Esophagus (tissue), 2 donors: ENCODE data around the gene NEURL1B. TPM values are rescaled to one million over a fixed set of nuclear protein-coding genes. Genes with fewer than 3 reads are reported as not detected.
A peak's percentile ranks its signal among the peaks of the same experiment; 100 is the strongest.
"Not testable (repeated sequence)": the region's sequence is repeated elsewhere in the genome, so short reads cannot be mapped to it uniquely, and the experiment has no call there.

Source experiments
- H3K27ac ChIP-seq, 2 donors: one replicate each; pipeline ENCODE4 v1.5.1; 2013; ENCODE audit warnings: low read depth in 2 of 2, mild to moderate bottlenecking in 2 of 2, inconsistent platforms in 1 of 2, low read length in 1 of 2, moderate library complexity in 1 of 2
- H3K27me3 ChIP-seq, 2 donors: one replicate each; pipeline ENCODE4 v1.6.1; 2013; ENCODE audit warnings: low read length in 2 of 2, control low read depth in 1 of 2, mild to moderate bottlenecking in 1 of 2; ENCODE audit not compliant: insufficient read depth in 2 of 2, control insufficient read depth in 1 of 2
- H3K36me3 ChIP-seq, 2 donors: one replicate each; pipeline ENCODE4 v1.6.1; 2013; ENCODE audit warnings: low read length in 1 of 2; ENCODE audit not compliant: control insufficient read depth in 2 of 2, insufficient read depth in 2 of 2
- H3K4me1 ChIP-seq, 2 donors: one replicate each; pipeline ENCODE4 v1.6.1; 2013; ENCODE audit warnings: low read length in 1 of 2; ENCODE audit not compliant: control insufficient read depth in 2 of 2, insufficient read depth in 2 of 2
- H3K4me3 ChIP-seq, 2 donors: one replicate each; pipeline ENCODE4 v1.5.1; 2013; ENCODE audit warnings: low read length in 2 of 2, mild to moderate bottlenecking in 2 of 2, low read depth in 1 of 2, moderate library complexity in 1 of 2
- H3K9me3 ChIP-seq, 2 donors: one replicate each; pipeline ENCODE4 v1.6.1; 2013; ENCODE audit warnings: mild to moderate bottlenecking in 2 of 2, low read depth in 1 of 2, low read length in 1 of 2, moderate library complexity in 1 of 2; ENCODE audit not compliant: control insufficient read depth in 2 of 2, insufficient read depth in 1 of 2
- WGBS, 2 donors: extraction: QIAGEN DNeasy Blood & Tissue Kit; methylation state at CpG; one replicate each; pipeline ENCODE4 v1.1.7; 2013; 5-methylcytosine and 5-hydroxymethylcytosine counted together
- polyA plus RNA-seq, 2 donors: library from polyadenylated mRNA; stranded (reverse); fragments of 200-250 nt; gene quantifications; one replicate each; pipeline ENCODE4 v1.2.3, GENCODE V29; 2013
- donor health status: healthy with polysubstance abuse.
- donor health status: Bipolar disorder and iron deficiency.

NEURL1B gene
- polyA plus RNA-seq, 2 donors = 6.9 to 8.6 TPM

DNA sequence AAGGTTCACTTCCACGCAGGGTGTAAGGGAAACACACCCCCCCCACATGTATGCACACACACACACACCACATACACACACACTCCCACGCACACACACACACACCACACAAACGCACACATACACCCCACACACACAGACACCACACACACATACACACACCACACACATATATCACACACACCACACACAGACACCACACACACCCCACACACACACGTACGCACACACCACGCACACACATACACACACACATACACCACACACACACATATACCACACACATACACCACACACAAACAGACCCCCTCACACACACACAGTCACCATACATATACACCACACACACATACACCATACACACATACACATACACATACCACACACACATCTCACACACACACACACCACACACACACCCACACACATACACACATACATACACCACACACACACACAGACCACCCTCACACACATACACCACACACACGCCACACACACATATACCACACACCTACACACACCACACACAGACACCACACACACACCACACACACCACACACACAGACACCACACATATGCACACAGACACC lies 44.3 kb upstream of the NEURL1B start:
- WGBS, 2 donors = 91 to 92% methylated on average over 7 of the region's 7 CpGs
- Histone ChIP-seq H3K36me3 (no peaks in the 10 kb centered on the region), H3K4me3 (no peak overlapping the region), H3K27me3 (no peaks in the 10 kb centered on the region), H3K4me1 (peaks cover 5% of the 10 kb centered on the region in 2 donors), H3K9me3 (no peaks in the 10 kb centered on the region), H3K27ac (no peak overlapping the region)

DNA sequence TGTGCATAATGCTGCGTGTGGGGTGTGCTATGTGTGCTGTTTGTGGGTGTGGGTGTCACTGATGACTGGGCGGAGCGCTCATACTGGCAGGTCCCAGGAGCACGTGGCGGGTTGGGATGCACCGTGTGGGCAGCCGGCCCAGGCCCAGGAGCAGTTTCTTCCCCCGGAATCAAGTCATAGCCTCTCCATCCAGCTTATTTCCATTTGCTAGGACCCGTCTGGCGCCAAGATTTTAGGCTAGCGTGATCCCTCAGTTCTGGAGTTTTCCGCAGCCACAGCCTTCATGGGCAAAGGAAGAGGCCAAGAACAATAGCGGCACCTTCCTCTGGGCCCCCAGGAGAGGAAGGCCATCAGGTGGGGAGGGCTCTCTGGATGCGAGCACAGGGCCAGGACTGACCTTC lies 43.3 kb upstream of the NEURL1B start:
- Histone ChIP-seq H3K4me3 (no peak overlapping the region), H3K27me3 (no peaks in the 10 kb centered on the region), H3K4me1 (peaks cover 5% of the 10 kb centered on the region in 2 donors), H3K36me3 (no peaks in the 10 kb centered on the region), H3K9me3 (no peaks in the 10 kb centered on the region), H3K27ac (no peak overlapping the region)
- 63 to 74% methylated on average over 14 of the region's 14 CpGs for WGBS, 2 donors

DNA sequence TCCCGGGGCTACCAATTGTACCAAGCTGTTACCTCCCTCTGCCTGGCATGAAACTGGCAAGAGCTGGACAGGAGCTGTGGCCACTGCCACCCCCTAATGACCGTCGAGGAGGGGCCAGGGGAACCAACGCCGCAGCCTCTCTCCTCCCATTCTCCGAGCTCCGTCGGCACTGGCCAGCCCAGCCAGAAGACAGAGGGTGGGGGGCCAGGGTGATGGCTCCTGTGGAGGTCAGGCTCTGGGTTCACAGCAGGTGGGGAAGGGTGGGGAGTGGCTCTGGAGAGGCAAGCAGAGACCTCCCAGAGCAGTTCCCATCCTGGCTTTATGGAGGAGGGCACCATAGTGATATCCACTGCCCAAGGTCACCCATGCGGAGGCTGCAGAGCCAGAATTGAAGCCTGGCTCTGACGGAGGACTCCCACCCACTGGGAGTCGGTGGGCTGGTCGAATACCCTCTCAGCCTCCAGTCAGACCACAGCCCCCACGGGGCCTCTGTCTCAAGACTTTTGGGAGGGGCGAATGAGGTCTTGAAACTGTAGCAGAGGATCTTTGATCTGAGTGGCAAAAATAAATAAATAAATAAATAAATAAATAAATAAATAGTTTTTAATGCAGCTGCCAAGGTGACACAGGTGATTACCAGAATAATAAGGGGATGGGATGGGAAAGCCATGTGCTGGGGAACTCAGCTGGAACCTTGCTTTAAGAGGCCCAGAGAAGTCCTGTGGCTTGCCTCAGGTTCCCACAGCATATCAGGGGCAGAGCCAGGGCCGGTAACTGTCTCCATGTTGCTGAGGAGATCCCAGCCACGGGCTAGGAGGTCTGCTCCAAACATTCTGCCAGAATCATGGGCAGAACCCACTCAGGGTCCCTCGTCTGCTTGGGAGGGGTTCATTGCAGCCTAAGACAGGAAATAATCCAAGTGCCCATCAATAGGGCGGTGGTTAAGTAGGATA lies 42.5 kb upstream of the NEURL1B start:
- WGBS, 2 donors = 73 to 81% methylated on average over 18 of the region's 18 CpGs
- no peak overlapping the region for H3K27ac ChIP-seq
- H3K4me1 ChIP-seq = peaks cover 5% of the 10 kb centered on the region in 2 donors
- no peak overlapping the region for H3K4me3 ChIP-seq
- no peaks in the 10 kb centered on the region for H3K27me3 ChIP-seq
- H3K36me3 ChIP-seq = no peaks in the 10 kb centered on the region
- no peaks in the 10 kb centered on the region for H3K9me3 ChIP-seq

DNA sequence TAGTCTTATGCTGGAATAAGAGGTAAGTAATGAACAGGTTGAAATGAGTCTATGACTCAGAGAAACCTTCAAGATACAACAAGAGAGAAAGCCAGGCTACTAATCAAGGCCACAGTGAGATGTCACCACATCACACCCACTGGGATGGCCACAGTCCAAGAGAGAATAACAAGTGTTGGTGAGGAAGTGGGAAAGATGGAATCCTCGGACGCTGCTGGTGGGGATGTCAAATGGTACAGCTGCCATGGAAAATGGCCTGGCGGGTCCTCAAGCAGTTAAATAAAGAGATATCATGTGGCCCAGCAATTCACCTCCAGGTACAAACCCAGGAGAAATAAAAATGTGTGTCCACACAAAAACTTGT lies 41.9 kb upstream of the NEURL1B start:
- Histone ChIP-seq H3K27me3 (no peaks in the 10 kb centered on the region), H3K9me3 (no peaks in the 10 kb centered on the region), H3K4me3 (no peak overlapping the region), H3K4me1 (peaks cover 5% of the 10 kb centered on the region in 2 donors), H3K36me3 (no peaks in the 10 kb centered on the region), H3K27ac (no peak overlapping the region)
- WGBS, 2 donors = 77 to 84% methylated on average over 3 of the region's 3 CpGs

DNA sequence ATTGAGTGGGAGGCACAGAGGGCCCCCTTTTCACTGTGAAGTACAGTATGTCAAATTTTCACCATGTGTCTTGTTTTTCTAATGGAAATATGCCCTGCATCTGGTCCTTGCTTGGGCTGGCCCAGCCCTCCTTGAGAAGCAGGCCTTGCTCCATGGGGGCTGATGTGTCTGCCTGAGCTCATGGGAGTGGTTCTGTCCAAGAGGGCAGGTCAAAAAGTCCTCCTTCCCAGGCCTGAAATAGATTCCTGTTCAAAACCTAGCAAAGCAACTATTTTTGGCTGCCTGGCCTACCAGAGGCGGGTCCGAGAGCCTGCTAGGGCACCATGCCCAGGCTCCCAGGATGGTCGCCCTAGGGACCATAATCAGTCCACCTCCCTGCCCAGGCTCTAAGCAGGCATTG lies 40.5 kb upstream of the NEURL1B start:
- WGBS, 2 donors = 51 to 70% methylated on average over 3 of the region's 3 CpGs
- Histone ChIP-seq H3K36me3 (no peaks in the 10 kb centered on the region), H3K27ac (no peak overlapping the region), H3K4me3 (no peak overlapping the region), H3K9me3 (no peaks in the 10 kb centered on the region), H3K4me1 (peaks cover 5% of the 10 kb centered on the region in 2 donors), H3K27me3 (no peaks in the 10 kb centered on the region)

DNA sequence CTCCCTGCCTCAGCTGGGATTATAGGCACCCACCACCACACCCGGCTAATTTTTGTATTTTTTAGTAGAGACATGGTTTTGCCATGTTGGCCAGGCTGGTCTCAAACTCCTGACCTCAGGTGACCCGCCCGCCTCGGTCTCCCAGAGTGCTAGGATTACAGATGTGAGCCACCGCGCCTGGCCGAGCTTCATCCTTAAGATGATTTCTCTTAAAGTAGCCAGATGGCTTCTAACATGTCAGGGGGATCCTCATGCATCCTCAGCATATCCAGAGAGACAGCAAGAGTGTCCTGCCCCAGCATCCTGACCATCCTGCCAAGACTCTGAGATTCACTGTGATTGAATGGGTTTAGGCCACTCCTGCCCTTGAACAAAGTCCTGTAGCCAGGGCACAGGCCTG lies 39.5 kb upstream of the NEURL1B start:
- 87 to 90% methylated on average over 7 of the region's 7 CpGs for WGBS, 2 donors
- H3K9me3 ChIP-seq, H3K36me3 ChIP-seq, H3K4me3 ChIP-seq, H3K4me1 ChIP-seq, H3K27ac ChIP-seq, H3K27me3 ChIP-seq: not testable (repeated sequence)

DNA sequence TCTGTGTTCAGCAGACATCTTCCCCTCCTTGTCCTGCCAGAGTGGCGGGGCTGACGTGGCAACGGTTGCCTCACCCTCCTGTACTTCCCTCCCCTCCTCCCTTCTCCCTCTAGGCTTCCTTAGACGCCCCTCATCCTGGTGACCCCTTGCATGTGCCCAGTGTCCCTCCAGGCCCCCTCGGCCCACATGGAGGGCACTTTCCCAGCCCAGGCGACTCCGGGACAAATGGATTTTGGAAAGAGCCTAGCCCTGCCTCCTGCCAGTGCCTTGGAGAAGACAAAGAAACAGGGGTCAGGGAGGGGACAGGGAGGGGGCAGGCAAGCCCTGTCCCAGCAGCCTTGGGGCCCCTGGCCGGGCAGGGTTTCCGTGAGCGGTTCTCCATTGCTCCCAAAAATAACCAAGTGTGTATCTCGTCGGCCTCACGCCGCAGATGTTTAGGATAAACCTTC lies 38.3 kb upstream of the NEURL1B start:
- Histone ChIP-seq H3K27me3 (no peaks in the 10 kb centered on the region), H3K4me3 (no peak overlapping the region), H3K36me3 (no peaks in the 10 kb centered on the region), H3K9me3 (no peaks in the 10 kb centered on the region), H3K4me1 (no peaks in the 10 kb centered on the region), H3K27ac (peak overlapping the region; percentile 77 to 81)
- 59 to 60% methylated on average over 14 of the region's 14 CpGs for WGBS, 2 donors

DNA sequence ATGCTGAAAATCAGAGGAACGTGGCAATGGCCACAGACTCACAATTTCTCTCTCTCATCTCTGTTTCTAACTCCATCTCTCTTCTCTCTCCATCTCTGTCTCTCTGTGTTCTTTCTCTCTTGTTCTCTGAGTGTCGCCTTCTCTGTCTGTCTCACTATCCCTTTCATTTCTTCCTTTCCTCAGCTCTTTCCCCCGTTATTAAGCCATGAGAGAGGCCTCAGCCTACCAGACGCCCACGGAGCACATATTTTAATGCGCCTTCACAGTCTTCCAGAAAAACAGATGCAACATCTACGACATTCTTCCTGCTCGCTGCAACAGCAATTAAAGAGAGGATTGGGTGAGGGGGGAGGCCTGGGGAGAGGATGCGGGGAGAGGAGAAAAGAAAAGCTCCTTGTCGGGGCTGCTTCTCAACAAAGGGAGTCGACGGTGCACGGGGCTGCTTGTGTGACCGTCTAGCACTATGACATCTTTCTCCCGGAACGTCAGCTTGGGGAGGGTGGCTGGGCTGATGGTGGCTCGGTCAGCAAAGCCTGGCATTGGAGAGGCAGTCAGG lies 37.7 kb upstream of the NEURL1B start:
- H3K27ac ChIP-seq = peak overlapping the region; percentile 77 to 81
- WGBS, 2 donors = 59 to 61% methylated on average over 17 of the region's 17 CpGs
- no peaks in the 10 kb centered on the region for H3K9me3 ChIP-seq
- H3K4me3 ChIP-seq = no peak overlapping the region
- H3K4me1 ChIP-seq = no peaks in the 10 kb centered on the region
- H3K27me3 ChIP-seq = no peaks in the 10 kb centered on the region
- H3K36me3 ChIP-seq = no peaks in the 10 kb centered on the region

DNA sequence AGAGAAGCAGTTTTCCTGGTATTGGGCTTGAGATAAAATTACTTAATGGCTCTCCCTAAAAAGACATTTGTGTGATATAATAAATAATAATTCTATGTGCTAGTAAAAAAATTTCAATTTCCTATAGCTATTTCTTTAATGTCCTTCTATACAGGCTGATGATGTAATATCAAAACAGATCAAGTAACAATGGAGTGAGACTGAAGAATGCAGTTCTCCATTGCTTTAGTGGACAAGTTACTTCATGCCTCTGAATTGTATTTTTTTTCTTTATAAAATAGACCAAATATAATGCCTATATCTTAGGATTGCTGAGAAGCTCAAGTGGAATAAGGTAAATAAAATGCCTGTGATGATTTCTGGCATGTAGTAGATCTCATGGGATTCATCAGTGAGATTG lies 35.6 kb upstream of the NEURL1B start:
- H3K9me3 ChIP-seq = no peaks in the 10 kb centered on the region
- H3K4me1 ChIP-seq = no peaks in the 10 kb centered on the region
- H3K4me3 ChIP-seq = no peak overlapping the region
- no peaks in the 10 kb centered on the region for H3K27me3 ChIP-seq
- H3K36me3 ChIP-seq = no peaks in the 10 kb centered on the region
- H3K27ac ChIP-seq = no peak overlapping the region
